GM18526 (cell line): Measurements from ENCODE around the gene MTHFD1L.
A peak's percentile ranks its signal among the peaks of the same experiment; 100 is the strongest.

Experiments used
- POLR2A ChIP-seq: IDR thresholded peaks from 3 replicates; pipeline ENCODE4 v1.6.1; 2011; ENCODE audit not compliant: insufficient read length; ENCODE audit errors: extremely low read depth

Gene MTHFD1L

DNA sequence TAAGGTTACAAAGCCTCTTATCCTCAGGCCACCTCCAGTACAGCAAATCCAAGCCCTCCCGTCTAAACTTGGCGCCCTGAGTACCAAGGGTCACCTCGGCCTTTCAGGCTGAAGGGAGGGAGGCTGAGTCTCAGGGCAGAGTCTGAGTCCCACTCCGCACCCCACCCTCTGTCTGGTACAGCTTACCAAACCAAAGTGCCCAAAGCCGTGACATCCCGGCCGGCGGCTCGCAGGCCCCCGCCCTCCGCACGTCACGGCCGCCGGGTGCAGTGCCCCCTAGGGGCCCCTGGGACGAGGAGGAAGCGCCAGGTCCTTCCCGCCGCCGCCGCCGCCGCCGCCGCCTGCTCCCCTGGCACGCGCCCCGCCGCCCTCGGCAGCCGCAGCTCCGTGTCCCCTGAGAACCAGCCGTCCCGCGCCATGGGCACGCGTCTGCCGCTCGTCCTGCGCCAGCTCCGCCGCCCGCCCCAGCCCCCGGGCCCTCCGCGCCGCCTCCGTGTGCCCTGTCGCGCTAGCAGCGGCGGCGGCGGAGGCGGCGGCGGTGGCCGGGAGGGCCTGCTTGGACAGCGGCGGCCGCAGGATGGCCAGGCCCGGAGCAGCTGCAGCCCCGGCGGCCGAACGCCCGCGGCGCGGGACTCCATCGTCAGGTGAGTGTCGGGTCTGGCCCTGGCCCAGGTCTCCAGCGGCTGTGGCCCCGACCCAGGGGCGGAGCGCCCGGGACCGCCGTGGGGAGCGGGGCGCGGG is at the start of gene MTHFD1L:
MTHFD1L (plus strand) TSS at position 297 of the 741 bp plus-strand sequence; CDS start at position 418, 121 bp downstream.
- TF ChIP-seq POLR2A, result peak; percentile 36

GRCh38 chr6:150822932-150823331 is 42.6 kb upstream of the MTHFD1L start:
- no peak for TF ChIP-seq POLR2A

DNA sequence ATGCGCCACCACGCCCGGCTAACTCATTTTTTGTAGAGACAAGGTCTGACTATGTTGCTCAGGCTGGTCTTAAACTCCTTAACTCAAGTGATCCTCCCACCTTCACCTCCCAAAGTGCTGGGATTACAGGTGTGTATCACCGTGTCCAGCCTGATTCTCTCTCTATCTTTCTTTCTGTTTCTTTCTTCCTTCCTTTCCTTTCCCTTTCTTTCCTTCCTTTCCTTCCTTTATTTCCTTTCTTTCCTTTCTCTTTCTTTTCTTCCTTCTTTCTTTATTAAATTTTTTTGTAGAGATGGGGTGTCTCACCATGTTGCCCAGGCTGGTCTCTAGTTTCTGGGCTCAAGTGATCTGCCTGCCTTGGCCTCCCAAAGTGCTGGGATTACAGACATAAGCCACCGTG is 38.7 kb upstream of the MTHFD1L start:
- TF ChIP-seq POLR2A, result no peak

GRCh38 chr6:150830439-150831165 is 34.9 kb upstream of the MTHFD1L start:
- TF ChIP-seq POLR2A, result no peak

GRCh38 chr6:150831577-150831976 is 33.9 kb upstream of the MTHFD1L start:
- TF ChIP-seq POLR2A, result no peak

- TF ChIP-seq POLR2A, result no peak
Observed at GRCh38 chr6:150835620-150836019, 29.9 kb upstream of the MTHFD1L start.

DNA sequence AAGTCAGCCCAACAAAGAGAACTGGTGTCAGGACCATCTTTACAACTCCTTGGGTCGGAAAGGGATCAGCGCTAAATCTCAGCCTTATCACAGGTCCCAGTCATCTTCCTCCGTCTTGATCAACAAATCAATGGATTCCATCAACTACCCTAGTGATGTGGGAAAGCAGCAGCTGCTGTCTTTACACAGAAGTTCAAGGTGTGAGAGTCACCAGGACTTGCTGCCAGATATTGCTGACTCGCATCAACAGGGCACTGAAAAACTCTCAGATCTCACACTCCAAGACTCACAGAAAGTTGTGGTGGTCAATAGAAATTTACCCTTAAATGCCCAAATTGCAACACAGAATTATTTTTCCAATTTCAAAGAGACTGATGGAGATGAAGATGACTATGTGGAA is 25.3 kb upstream of the MTHFD1L start:
- TF ChIP-seq POLR2A, result no peak

DNA sequence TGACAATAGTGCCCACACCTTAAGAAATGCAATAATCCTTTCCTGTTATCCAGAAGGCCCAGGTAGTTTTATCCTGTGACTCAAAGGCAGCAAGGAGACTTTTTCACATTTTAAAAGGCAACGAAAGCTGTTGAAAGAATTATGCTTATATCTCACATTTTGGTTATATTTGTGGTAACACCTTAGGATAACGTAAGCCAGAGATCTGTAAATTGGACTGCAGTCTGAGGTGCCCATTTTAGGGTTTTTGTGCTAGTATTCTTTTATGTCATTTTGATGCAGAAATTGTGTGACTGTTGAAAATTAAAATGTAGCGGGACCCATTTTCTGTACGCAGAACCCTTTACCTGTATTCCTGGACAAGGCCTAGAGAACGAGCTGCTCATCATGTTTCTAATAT is 24.3 kb upstream of the MTHFD1L start:
- TF ChIP-seq POLR2A, result no peak

GRCh38 chr6:150841697-150842096 is 23.8 kb upstream of the MTHFD1L start:
- TF ChIP-seq POLR2A, result no peak

GRCh38 chr6:150844371-150844770 is 21.1 kb upstream of the MTHFD1L start:
- no peak for TF ChIP-seq POLR2A

- no peak for TF ChIP-seq POLR2A
Observed at GRCh38 chr6:150846641-150847040, 18.9 kb upstream of the MTHFD1L start.

GRCh38 chr6:150848400-150848799 is 17.1 kb upstream of the MTHFD1L start:
- no peak for TF ChIP-seq POLR2A

DNA sequence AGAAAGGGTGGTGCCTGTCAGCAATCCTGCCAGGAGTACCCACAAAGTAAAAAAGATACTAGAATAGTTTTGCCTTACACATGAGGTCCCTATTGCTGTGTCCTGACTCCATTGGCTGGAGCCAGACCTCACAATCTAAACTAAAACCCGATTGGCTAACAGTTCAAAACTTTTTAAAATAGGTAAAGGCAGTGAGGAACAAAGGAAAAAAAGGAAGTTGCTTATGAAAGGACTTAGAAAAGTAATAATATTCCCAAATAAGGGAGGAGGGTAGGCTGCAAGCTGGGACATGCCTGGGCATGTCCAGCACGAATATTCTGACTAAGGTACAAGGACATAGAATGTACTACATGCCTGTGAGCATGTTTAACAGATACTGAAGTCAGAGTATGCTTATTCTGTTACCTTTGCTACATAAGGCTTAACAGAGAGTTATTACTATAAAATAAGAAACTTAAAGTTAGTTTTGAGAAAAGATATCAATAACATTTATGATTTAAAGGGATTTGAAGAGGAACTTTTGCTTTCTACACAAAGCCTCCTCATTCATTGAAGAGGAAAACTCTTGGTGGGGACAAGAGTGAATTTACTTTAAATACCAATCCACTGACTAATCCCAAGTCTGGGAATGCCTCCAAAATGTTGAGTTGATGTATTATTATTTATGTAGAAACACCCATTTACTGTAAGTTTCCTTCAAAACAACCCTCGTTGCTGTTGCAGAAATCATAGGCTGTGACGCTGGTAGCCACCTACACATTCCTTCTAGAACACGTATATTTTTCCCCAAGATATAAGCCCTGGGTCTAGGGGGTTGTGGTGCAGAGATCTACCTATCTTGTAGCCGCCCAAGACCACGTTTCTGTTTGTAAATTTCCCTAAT is 8.2 kb upstream of the MTHFD1L start:
- no peak for TF ChIP-seq POLR2A

DNA sequence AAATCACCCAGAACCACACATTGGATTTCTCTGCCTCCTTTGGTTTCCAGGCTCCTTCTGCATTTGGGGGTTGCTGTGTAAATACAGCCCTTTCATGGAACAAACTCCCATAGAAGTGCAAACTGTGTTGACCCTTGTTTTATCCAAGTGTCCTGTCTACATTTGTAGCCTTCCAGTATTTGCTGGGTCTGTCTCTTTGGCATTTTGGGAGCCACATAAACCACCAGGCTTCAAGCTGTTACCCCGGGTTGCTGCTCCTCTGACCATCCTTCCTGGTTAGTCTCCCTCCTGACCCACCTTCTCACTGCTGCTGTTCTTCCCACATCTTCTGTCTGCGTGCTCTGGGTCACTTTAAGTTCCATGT is 7.6 kb upstream of the MTHFD1L start:
- TF ChIP-seq POLR2A, result no peak

GRCh38 chr6:150863213-150863928 is 2.1 kb upstream of the MTHFD1L start:
- TF ChIP-seq POLR2A, result no peak
